H1 (cell line): ENCODE measurements around the gene CFAP92.

Source experiments
- EP300 ChIP-seq, 2 experiments: IDR thresholded peaks; 1 replicate in 1 of 2; 2 replicates in 1 of 2; pipeline ENCODE4 v1.6.1; 2011 to 2012; ENCODE audit warnings: low read depth in 2 of 2, low read length in 2 of 2, mild to moderate bottlenecking in 2 of 2, borderline replicate concordance in 1 of 2, inconsistent platforms in 1 of 2, moderate library complexity in 1 of 2
- EZH2 ChIP-seq: fragments of 200-600 bp; sonication (generic); IDR thresholded peaks from 2 replicates; pipeline ENCODE4 v1.7.1; 2012; ENCODE audit warnings: low read depth, mild to moderate bottlenecking, moderate library complexity, low read length, inconsistent platforms; ENCODE audit not compliant: severe bottlenecking
- HDAC2 ChIP-seq, 2 experiments: fragments of 300-600 bp in 1 of 2; sonication (generic) in 1 of 2; IDR thresholded peaks; 2 replicates each; pipeline ENCODE4 v1.6.1; 2011 to 2012; ENCODE audit warnings: low read depth in 2 of 2, low read length in 2 of 2, mild to moderate bottlenecking in 2 of 2, moderate library complexity in 2 of 2, borderline replicate concordance in 1 of 2, inconsistent platforms in 1 of 2
- POLR2A ChIP-seq, 2 experiments: IDR thresholded peaks; 1 replicate in 1 of 2; 2 replicates in 1 of 2; pipeline ENCODE4 v1.6.1; 2011; ENCODE audit warnings: low read depth in 2 of 2, low read length in 2 of 2, mild to moderate bottlenecking in 2 of 2; ENCODE audit errors: control extremely low read depth in 1 of 2
- POLR2AphosphoS5 ChIP-seq: IDR thresholded peaks from 2 replicates; pipeline ENCODE4 v1.6.1; 2011; ENCODE audit warnings: low read depth, low read length
- RAD21 ChIP-seq, 2 experiments: IDR thresholded peaks in 1 of 2; conservative IDR thresholded peaks in 1 of 2; 2 replicates each; pipeline ENCODE4 v1.6.1; 2011; ENCODE audit warnings: low read depth in 2 of 2, low read length in 2 of 2, improper control_type of control experiment in 1 of 2, inconsistent platforms in 1 of 2, mild to moderate bottlenecking in 1 of 2, moderate library complexity in 1 of 2
- SIN3A ChIP-seq, 2 experiments: IDR thresholded peaks in 1 of 2; conservative IDR thresholded peaks in 1 of 2; 2 replicates each; pipeline ENCODE4 v1.6.1; 2011 to 2012; ENCODE audit warnings: low read length in 2 of 2, improper control_type of control experiment in 1 of 2, low read depth in 1 of 2, mild to moderate bottlenecking in 1 of 2
- SIRT6 ChIP-seq: IDR thresholded peaks from one replicate; pipeline ENCODE4 v1.7.1; 2012; ENCODE audit warnings: low read length, inconsistent platforms
- TF ChIP-seq, protein P1 (sequence below), 3 experiments: IDR thresholded peaks; 1 replicate in 2 of 3; 2 replicates in 1 of 3; pipeline versions ENCODE4 v1.5.1 to v1.6.1; 2011; ENCODE audit warnings: low read length in 3 of 3, mild to moderate bottlenecking in 3 of 3, inconsistent platforms in 2 of 3, low read depth in 1 of 3, moderate library complexity in 1 of 3; ENCODE audit not compliant: insufficient read depth in 1 of 3; ENCODE audit errors: control extremely low read depth in 1 of 3
- TF ChIP-seq, protein P2 (sequence below): IDR thresholded peaks from 2 replicates; pipeline ENCODE4 v1.6.1; 2012; ENCODE audit warnings: inconsistent platforms

DNA sequence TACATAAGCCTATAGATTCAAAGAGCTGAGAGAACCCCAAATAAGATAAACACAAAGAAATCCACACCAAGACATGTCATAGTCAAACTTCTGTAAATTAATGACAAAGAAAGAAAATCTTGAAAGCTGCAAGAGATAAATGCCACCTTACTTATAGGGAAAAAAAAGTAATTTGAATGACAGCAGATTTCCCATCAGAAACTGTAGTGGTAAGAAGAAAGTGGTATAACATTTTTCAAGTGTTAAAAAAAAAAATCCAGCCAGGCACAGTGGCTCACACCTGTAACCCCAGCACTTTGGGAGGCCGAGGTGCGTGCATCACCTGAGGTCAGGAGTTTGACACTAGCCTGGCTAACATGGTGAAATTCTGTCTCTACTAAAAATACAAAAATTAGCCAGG is 37.4 kb downstream of the CFAP92 start:
- no peak for TF ChIP-seq EP300 (IDR thresholded peaks at IDR 0.05; ENCODE audit: borderline replicate concordance in 1 of 2, low read depth in 2 of 2, low read length in 2 of 2)
- TF ChIP-seq POLR2AphosphoS5, result no peak
- TF ChIP-seq, protein P1, sequence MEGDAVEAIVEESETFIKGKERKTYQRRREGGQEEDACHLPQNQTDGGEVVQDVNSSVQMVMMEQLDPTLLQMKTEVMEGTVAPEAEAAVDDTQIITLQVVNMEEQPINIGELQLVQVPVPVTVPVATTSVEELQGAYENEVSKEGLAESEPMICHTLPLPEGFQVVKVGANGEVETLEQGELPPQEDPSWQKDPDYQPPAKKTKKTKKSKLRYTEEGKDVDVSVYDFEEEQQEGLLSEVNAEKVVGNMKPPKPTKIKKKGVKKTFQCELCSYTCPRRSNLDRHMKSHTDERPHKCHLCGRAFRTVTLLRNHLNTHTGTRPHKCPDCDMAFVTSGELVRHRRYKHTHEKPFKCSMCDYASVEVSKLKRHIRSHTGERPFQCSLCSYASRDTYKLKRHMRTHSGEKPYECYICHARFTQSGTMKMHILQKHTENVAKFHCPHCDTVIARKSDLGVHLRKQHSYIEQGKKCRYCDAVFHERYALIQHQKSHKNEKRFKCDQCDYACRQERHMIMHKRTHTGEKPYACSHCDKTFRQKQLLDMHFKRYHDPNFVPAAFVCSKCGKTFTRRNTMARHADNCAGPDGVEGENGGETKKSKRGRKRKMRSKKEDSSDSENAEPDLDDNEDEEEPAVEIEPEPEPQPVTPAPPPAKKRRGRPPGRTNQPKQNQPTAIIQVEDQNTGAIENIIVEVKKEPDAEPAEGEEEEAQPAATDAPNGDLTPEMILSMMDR (IDR thresholded peaks at IDR 0.05; ENCODE audit: control extremely low read depth in 1 of 3, insufficient read depth in 1 of 3, low read depth in 1 of 3, low read length in 3 of 3), result no peak
- no peak for TF ChIP-seq EZH2
- no peak for TF ChIP-seq POLR2A (IDR thresholded peaks at IDR 0.05; ENCODE audit: control extremely low read depth in 1 of 2, low read depth in 2 of 2, low read length in 2 of 2)
- TF ChIP-seq, protein P2, sequence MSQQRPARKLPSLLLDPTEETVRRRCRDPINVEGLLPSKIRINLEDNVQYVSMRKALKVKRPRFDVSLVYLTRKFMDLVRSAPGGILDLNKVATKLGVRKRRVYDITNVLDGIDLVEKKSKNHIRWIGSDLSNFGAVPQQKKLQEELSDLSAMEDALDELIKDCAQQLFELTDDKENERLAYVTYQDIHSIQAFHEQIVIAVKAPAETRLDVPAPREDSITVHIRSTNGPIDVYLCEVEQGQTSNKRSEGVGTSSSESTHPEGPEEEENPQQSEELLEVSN, result no peak
- no peak for TF ChIP-seq SIN3A (conservative IDR thresholded peaks at IDR 0.05 in 1 of 2, IDR thresholded peaks at IDR 0.05 in 1 of 2; ENCODE audit: low read depth in 1 of 2, low read length in 2 of 2)
- TF ChIP-seq HDAC2 (IDR thresholded peaks at IDR 0.05; ENCODE audit: borderline replicate concordance in 1 of 2, low read depth in 2 of 2, low read length in 2 of 2), result no peak
- no peak for TF ChIP-seq SIRT6
- TF ChIP-seq RAD21 (IDR thresholded peaks at IDR 0.05 in 1 of 2, conservative IDR thresholded peaks at IDR 0.05 in 1 of 2; ENCODE audit: low read depth in 2 of 2, low read length in 2 of 2), result no peak
